Nucleus accumbens (tissue), 56 donors: ENCODE measurements around the gene FANCB.

Experiments
- DNase-seq, 56 donors: peaks; one replicate each; lab custom pipeline; 2025; lab: John Stamatoyannopoulos, UW

Gene FANCB

DNA sequence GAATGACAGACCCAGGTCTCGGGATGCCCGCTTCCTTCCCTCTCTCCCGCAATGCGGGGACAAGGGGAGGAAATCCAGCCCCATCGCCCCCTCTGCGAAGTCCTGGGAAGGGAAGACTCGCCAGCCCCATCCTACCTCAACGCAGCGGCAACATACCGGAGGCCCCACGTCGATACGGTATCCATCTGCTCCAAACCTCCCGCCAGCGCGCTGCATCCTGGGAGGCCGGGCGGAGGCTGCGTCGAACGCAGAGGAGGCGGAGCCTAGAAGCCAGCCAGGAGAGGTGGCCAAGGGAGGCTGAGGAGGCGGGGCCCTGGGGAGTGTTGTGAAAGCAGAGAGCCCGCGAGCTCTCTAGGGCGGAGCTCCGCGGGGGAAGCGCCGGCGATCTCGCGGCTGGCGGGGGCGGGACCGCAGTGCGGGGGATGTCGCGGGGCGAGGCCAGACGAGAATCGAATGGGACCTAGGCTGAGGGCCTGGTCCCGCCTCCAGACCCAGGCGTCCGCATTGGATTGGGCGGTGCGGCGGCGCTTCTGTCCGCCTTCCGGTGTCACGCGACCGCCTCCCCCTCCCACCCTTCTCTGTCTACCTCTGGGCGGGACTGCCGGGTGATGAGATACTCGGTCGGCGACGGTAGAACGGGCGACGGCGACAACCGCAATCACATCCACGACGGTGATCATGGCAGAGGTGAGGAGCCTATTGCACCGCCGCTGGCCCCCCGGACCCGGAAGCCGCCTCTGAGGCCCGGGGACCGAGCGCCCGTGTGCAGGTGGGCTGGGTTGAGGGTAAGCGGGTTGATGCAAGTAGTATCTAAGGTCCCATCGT, at the start of gene FANCB, which contains the start of gene MOSPD2:
TSS of gene FANCB (minus strand) at position 219 of the 825 bp plus-strand sequence. CDS start 7,559 bp downstream, outside the sequence.
TSS of gene MOSPD2 (plus strand) at position 571 of the 825 bp plus-strand sequence. CDS start at position 679, 108 bp downstream.
- peak; percentile 46 to 96 (median 89) for DNase-seq

DNA sequence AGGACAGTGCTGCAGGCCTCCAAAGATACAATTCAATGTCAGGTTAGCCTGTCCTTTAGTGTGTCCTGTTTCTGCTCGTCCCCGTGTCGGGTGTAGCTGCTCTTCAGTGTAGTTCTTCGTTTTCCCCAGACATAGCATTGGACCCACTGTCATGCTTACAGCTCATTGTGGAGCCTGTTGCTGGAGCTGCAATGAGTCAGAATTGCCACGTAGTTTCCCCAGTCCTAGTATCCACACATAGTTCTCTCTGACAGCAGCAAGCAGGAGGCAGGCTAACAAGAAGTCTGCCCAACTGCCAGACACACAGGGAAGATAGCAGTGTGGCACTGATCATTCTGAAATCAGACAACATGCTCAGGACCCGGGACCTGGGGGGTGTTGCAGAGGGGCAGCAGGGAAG, 49.6 kb upstream of the FANCB start:
- peak in 1 of 56 donors; percentile 2 for DNase-seq

DNA sequence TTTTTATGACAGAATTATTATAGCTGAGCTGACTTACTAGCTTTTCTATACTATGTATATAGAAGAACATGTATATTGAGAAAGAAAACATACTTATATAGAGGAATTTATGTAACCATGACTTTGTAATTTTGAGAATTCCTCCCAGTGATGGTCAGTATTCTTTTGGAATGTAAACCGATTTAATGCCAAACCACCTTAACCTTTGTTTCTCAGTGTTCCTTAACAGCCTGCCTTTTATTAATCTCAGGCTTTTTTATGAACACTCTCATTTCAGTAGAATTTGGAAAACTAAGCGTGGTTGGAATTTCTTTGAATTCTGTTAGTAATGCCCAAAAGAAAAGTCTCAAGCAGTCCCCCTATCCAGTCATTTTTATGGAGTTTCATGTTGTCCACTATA, 47.3 kb upstream of the FANCB start:
- no peak for DNase-seq

DNA sequence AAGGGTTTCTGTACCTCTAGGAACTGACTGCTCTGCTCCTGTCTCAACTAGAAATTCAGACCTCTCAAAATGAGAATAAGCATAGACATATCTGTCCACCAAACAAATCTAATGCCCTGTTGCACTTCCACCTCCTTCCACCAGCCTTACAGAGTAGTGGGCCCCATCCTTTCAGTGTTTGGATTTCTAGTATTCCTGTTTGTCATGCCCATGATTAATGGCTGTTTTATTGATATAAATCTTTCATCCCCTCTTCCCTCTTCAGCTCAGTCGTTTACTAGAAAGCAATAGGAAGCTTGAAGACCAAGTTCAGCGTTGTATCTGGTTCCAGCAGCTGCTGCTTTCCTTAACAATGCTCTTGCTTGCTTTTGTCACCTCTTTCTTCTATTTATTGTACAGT, 46.5 kb upstream of the FANCB start:
- DNase-seq: no peak

GRCh38 chrX:14916017-14916674, 43.3 kb upstream of the FANCB start:
- DNase-seq: no peak

- no peak for DNase-seq
Measured at GRCh38 chrX:14915596-14915995, 42.7 kb upstream of the FANCB start.

DNA sequence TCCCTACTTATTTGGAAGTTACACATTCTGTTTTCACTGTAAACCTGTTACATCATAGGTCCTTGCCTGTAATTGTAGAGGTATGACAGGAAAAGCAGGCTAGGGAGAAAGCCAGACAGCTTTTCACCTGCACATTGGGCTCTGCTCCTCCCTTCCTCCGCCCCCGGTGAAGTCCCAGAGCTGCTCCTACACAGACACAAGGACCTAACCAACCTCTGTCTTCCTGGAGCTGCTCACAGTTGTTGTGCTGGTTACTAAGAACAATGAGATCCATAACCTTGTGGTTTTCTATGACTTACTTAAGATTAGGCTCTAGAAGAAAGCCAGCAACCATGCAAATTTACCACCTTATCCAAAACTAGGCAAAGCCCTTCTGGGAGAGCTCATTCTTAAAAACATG, 40.4 kb upstream of the FANCB start:
- no peak for DNase-seq

DNA sequence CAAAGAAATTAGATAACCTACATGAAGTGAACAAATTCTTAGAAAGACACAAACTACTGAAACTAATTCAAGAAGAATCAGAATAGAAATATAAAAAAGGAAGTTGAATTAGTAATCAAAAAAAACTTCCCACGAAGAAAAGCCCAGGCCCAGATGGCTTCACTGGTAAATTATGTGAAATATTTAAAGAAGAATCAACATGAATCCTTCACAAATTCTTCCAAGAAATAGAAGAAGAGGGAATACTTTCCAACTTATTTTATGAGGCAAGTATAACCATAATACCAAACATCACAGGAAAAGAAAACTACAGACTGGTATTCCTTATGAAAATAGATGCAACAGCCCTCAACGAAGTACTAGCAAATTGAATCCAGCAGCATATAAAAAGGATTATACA, 31.0 kb upstream of the FANCB start:
- no peak for DNase-seq

GRCh38 chrX:14902537-14902936, 29.7 kb upstream of the FANCB start:
- DNase-seq: peak in 8 of 56 donors; percentile 0 to 7 (median 2)

GRCh38 chrX:14899607-14900006, 26.7 kb upstream of the FANCB start:
- no peak for DNase-seq

DNA sequence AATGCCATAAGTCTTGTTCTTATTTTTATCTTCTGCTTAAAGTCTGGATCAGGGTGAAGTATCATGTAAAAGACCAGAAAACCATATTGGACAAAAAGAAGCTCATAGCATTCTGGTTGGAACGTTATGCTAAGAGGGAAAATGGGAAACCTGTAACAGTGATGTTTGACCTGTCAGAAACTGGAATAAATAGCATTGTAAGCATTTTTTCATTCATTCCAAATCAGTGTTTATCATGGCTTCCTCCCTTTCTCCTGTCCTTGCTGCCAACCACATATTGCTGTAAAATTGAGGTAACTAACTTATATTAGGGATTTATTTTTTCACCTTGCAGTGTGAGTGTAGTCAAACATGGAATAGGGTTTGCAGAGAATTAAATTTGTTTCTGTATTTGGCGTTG, 24.2 kb upstream of the FANCB start:
- DNase-seq: no peak

DNA sequence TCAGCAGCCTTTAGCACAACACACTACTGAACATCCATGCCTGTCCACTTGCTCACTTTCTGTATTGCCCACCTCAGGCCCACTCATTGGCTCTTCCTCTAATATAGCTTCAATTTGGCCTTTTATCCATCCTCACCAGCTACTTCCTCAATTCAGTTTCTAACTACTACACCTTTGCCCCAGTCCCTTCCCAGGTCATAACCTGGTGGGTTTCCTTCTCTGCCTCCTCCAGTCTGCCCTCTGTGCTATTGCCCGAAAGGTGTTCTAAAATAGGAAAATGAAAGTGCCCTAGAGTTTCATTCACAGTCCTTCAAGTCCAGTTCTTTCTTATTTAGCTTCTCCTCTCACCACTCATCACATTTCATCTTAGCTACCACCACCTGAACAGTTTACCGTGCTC, 23.4 kb upstream of the FANCB start:
- DNase-seq: no peak

DNA sequence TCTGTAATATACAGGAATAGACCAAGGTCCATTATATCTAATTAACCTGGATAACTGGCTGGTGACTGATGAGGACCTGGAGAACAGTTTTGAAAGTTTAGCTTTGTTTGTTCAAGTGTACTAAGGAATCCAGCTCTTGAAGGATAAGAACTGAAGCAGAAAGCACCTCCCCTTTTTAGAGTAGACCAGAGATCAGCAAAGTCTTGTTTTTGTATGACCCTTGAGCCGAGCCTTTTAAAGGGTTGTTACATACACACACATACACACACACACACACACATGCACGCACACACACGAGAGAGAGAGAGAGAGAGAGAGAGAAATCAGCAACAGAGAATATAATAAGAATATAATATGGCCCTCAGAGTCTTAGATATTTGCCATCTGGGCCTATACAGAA, 13.4 kb upstream of the FANCB start:
- DNase-seq: no peak

GRCh38 chrX:14884714-14885113, 11.8 kb upstream of the FANCB start:
- DNase-seq: no peak

DNA sequence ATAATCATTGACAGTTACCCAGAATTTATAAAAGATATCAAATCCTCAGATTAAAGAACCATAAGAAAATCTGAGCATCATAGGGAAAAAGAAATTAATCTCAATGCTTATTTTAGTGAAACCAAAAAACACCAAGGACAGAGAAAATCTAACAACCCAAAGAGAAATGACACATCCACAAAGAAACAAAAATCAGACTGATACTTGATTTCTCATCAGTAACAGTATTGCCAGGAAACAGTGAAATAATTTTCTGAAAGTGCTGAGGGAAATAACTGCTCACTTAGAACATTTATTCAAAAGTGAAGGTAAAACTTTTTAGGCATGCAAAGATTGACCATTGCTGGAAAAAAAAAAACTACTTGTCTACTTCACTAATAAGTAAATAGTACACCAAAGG, 11.0 kb upstream of the FANCB start:
- DNase-seq: no peak

GRCh38 chrX:14875624-14876023, 2.8 kb upstream of the FANCB start:
- DNase-seq: no peak

GRCh38 chrX:14873676-14874049, 794 bp upstream of the FANCB start:
- peak in 1 of 56 donors; percentile 12 for DNase-seq

GRCh38 chrX:14872355-14872754, 514 bp downstream of the FANCB start:
- DNase-seq: no peak

GRCh38 chrX:14871767-14872166, 1.1 kb downstream of the FANCB start:
- DNase-seq: no peak

DNA sequence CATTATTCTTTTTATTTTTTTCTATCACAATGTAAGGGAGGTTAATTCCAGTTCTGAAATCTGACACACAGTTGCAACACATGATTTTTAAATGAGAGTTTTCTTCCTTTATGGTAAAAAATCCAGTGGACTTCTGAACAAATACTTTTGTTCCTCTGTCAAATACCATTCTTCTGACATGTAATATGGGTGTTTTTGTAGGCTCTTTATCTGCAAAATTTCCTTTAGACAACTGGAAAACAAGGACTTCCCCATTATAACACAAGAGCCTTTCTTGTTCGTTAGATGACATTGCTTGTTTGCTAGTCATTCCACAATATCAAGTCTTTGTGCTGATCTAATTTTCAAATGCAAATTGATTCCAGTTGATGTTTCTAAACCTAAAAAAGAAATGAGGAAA, 7.7 kb downstream of the FANCB start:
- no peak for DNase-seq

- no peak for DNase-seq
Measured at GRCh38 chrX:14864631-14865030, 8.2 kb downstream of the FANCB start.

- no peak for DNase-seq
Measured at GRCh38 chrX:14851526-14851925, 21.3 kb downstream of the FANCB start.
